HG02610 (cell line): ENCODE results near the gene CHRM1.

ENCODE experiments used
- ATAC-seq: cut with Tn5 transposase; IDR thresholded peaks from one replicate; pipeline ENCODE4 v1.9.1; 2021; ENCODE audit warnings: mild to moderate bottlenecking, moderate library complexity; ENCODE audit not compliant: unreplicated experiment

CHRM1 gene

GRCh38 chr11:62905927-62906531 is 15.1 kb downstream of the CHRM1 start:
- no peak for ATAC-seq

DNA sequence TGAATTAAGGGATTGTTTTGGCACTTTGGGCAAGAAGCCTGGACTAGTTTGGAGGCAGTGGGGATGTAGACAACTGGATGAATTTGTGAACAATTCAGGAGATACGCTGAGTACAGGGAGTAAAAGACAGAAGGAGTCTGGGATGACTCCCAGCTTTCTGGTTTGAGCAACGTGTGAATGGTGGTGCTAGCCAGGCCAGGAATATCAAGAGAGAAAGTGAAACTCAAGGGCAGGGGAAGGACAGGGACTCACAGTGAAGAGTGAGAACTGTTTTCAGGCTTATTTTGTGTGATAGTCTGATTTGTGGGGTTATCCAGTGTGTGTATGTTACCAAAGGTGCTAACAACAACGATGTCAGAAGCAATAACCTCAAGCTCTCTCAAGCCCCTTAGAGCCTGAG is 15.9 kb downstream of the CHRM1 start:
- ATAC-seq: no peak

DNA sequence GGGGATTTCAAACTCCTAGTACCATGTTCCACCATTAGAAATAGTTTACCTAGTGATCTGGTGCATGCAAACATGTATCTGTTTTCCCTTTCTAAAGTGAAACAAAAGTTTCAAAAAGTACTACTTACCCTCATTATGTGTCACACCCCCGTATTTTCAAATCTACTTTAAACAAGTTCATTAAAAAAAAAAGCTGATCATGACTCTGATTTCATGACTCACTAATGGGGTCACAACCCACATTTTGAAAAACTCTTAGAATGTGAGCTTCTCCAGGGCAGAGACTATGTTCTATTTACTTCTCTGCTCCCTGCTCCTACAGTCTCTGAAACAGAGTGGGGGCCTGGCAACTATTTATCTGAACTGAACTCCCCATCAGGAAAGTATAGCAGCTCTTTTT is 18.2 kb downstream of the CHRM1 start:
- ATAC-seq: no peak

- ATAC-seq: no peak
Measured at GRCh38 chr11:62898027-62898426, 23.1 kb downstream of the CHRM1 start.

DNA sequence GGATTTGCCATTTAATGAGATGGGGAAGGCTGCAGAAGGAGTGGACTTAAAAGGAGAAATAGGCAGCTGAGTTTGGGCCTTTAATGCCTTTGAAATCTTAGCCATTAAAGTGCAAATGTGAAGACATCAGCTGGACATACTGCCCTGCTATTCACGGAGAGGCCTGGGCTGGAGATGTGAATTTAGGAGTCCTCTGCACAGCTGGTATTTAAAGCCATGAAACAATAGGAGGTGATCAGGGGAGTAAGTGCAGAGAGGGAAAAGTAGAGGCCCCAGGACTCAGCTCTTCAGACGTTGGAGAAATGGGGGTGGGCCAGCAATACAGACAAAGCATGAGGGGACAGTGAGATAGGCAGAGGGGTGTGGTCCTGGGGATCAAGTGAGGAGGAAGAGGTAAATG is 23.9 kb downstream of the CHRM1 start:
- ATAC-seq: no peak

DNA sequence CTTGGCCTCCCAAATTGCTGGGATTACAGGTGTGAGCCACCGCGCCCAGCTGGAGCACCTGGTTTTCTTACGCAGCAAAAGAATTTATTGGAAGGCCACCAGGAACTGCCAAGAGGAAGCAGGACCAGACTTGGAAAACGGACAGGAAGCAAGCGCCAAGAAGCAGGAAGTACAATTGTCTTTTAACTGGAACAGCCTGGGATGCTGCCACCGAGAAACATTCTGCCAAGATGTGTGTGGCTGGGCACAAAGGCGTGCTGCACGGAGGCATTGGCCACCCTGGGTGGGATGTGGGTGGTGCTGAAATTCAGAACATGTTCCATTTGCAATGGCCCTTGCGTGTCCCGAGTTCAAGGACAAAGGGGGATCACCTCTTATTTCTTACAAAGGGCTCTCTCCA is 25.1 kb downstream of the CHRM1 start:
- ATAC-seq: no peak

GRCh38 chr11:62895501-62895900 is 25.7 kb downstream of the CHRM1 start:
- no peak for ATAC-seq

- ATAC-seq: no peak
Measured at GRCh38 chr11:62892077-62892922, 28.9 kb downstream of the CHRM1 start.

DNA sequence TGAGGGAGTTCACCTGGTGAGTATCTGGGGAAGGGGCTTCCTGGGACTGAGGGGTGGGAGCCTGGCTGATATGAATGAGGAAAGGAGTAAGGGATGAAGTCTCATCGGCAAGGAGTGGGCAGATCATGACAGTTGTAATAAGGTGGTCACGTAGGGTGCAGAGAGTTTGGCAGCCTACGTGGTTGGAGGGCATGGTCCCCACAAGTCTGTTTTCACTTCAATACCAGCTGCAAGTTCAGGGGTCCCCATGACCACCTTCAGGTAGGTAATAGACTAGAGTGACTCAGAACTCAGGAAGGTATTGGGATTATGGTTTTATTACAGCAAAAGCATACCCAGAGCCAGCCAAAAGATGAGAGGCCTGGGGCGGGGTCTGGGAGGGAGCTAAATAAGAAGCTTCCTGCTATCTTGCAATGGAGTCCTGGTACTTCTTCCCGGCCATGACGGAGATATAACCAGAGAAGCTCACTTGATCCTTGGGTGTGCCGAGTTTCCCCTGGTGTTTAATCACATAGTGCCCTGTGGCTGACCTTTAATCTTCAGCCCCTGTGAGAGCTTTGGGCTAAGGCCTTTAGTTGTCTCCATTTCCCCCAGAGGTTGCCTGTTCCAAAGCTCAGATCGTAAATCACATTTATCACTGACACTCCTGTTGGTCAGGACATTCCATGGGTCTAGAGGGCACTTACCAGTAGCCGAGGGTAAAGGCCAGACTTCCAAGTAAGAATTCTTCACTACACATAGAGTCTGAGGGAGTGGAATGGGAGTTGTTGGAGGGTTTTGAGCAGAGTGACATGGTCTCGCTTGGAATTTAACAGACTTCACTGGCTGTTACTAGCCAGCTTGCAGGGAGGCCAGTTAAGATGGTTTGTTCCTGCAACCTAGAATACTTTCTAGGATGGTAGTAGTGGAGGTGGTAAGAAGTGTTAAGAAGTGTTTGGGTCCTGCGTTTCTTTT is 31.4 kb downstream of the CHRM1 start:
- no peak for ATAC-seq

GRCh38 chr11:62889126-62889483 is 32.1 kb downstream of the CHRM1 start:
- no peak for ATAC-seq

DNA sequence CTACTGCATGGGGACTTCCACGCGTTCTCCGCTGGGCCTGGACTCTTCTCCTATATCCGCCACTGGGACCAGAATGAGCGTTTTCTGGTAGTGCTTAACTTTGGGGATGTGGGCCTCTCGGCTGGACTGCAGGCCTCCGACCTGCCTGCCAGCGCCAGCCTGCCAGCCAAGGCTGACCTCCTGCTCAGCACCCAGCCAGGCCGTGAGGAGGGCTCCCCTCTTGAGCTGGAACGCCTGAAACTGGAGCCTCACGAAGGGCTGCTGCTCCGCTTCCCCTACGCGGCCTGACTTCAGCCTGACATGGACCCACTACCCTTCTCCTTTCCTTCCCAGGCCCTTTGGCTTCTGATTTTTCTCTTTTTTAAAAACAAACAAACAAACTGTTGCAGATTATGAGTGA is 32.8 kb downstream of the CHRM1 start:
- ATAC-seq: no peak

DNA sequence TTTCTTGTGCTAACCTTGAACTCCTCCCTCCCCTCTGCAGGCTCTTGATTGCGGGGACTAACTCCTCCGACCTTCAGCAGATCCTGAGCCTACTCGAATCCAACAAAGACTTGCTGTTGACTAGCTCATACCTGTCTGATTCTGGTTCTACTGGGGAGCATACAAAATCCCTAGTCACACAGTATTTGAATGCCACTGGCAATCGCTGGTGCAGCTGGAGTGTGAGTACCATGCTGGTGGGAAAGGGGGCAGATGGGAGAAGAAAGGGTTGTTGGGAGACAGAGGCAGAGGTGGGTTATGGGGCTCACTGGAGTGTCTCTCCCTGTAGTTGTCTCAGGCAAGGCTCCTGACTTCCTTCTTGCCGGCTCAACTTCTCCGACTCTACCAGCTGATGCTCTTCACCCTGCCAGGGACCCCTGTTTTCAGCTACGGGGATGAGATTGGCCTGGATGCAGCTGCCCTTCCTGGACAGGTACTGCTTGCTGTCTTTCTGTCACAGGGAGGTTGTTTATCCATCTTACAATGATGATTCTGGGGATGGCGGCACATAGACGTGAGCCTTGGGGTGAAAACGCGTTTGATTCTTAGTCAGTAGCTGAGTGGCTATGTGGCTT is 35.9 kb downstream of the CHRM1 start:
- no peak for ATAC-seq

GRCh38 chr11:62883673-62884072 is 37.5 kb downstream of the CHRM1 start:
- no peak for ATAC-seq

DNA sequence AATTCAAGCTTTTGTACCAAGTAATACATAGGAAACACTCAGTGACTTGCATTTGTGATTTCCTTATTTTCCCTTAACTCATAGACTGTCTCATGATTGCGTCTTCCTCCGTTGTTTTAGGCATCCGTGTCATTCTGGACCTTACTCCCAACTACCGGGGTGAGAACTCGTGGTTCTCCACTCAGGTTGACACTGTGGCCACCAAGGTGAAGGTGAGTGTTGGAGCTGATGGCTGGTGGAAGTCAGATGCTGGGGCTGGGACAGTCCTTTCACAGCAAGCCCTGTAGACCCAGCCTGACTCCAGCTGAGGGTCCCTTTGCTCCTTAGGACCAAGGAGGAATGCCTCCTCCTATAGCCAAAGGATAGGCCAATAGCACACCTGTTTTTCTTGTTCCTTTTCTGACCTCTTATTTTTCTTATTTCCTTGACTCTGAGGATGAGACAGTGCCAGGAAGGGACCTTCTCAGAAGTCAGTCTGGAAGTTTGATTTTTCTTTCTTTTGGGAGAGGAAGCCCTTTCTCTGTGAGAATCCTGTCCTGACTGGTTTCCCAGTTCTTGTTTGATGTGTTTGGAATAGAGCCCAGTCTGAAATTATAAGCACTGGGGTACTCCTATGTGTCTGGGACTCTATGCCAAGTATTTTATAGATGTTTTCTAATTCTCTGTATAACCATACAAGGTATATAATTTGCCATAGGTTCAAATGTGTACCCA is 38.2 kb downstream of the CHRM1 start:
- no peak for ATAC-seq

GRCh38 chr11:62882431-62882749 is 38.8 kb downstream of the CHRM1 start:
- no peak for ATAC-seq

DNA sequence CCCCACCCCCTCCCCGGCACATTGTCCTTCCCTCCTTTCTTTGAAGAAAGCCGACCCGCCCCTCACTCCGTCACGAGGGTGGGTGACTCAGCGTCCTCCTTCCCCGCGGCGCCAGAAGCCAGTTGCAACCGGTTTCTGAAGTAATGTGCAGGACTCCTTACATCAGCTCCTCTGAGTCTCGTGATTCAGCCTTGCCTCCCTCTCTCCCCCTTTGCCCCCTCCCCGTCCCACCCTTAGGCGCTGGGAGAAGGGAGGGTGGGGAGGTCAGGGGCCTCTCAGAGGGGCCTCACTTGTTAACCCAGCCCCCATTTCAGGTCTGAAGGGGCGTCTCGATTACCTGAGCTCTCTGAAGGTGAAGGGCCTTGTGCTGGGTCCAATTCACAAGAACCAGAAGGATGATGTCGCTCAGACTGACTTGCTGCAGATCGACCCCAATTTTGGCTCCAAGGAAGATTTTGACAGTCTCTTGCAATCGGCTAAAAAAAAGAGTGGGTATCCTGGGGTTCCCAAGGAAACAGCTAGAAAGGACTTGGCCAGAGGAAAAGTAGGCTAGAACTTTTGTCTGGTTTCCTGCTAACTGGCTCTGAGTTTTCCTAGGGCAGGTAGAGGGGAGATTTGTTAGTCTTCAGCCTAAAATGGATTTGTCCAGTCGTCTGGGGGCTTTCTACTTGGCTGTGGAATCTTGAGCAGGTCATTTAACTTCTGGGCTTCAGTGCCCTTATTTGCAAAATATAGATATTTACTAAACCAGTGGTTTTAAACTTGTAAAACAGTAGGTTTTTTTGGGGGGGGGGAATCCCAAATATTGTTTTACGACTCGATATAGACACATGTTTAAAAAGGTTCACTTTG is 39.4 kb downstream of the CHRM1 start:
- peak; percentile 49 for ATAC-seq

DNA sequence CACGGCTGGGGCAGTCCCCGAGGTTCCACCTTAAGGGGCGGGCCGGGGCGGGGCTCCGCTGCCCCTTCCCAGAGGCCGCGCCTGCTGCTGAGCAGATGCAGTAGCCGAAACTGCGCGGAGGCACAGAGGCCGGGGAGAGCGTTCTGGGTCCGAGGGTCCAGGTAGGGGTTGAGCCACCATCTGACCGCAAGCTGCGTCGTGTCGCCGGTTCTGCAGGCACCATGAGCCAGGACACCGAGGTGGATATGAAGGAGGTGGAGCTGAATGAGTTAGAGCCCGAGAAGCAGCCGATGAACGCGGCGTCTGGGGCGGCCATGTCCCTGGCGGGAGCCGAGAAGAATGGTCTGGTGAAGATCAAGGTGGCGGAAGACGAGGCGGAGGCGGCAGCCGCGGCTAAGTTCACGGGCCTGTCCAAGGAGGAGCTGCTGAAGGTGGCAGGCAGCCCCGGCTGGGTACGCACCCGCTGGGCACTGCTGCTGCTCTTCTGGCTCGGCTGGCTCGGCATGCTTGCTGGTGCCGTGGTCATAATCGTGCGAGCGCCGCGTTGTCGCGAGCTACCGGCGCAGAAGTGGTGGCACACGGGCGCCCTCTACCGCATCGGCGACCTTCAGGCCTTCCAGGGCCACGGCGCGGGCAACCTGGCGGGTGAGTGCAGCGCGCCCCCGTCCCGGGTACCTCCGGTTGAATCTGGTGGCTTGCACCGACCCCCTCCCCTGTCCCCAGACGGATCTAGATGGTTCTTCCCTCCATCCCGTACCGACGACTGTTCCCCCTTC is 40.2 kb downstream of the CHRM1 start, which contains the start of gene SLC3A2:
SLC3A2 (plus strand) TSS at position 94 of the 776 bp plus-strand sequence; CDS start at position 222, 128 bp downstream.
- ATAC-seq: peak; percentile 75

GRCh38 chr11:62880231-62880802 is 40.8 kb downstream of the CHRM1 start:
- ATAC-seq: peak; percentile 24
